Measurements from ENCODE around the gene SRGAP1.

SRGAP1 gene

DNA sequence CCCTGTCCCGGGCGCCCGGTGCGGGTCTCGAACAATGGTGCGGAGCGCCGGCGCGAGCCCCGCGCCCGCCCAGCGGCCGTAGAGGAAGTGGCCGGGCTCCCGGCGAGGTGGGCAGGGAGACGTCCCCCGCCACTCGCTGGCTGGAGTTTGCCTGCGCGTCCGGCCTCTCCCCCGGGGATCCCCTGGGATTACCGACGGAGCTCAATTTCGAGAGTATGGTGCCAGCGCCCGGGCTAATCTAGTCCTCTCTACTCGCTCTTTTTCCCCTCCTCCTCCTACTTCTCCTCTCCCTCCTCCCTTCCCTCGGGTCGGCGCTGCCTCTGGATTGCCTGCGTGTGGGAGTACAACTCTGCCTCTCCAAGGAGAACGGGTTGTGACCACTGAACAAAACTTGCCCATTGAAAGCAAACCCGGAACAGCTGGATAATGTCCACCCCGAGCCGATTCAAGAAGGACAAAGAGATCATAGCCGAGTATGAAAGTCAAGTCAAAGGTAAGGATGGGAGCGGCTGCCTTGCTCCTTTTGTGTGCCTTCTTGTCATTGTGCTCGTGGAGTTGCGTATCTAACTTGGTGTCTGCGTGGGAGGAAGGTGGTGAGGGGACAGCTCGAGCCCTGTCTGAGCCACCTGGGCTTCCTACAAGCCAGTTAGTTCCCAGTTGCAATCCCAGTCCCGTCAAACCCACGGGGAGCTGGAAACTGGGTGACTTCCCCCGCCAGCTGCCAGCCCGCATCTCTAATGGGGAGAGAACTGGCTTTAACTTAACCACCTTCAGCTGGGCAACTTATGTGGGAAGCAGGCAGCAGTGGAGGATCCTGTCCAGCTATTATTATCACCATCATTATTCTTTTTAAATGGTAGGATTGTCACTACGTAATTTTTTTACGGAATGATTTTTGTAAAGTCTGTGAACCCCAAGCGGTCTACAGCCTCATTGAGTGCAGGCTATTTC is at the start of gene SRGAP1:
Gene SRGAP1 (plus strand): TSS at position 310 of the 951 bp plus-strand sequence. CDS start 117 bp downstream, at position 427.
- DNase-seq = peak; percentile 14

DNA sequence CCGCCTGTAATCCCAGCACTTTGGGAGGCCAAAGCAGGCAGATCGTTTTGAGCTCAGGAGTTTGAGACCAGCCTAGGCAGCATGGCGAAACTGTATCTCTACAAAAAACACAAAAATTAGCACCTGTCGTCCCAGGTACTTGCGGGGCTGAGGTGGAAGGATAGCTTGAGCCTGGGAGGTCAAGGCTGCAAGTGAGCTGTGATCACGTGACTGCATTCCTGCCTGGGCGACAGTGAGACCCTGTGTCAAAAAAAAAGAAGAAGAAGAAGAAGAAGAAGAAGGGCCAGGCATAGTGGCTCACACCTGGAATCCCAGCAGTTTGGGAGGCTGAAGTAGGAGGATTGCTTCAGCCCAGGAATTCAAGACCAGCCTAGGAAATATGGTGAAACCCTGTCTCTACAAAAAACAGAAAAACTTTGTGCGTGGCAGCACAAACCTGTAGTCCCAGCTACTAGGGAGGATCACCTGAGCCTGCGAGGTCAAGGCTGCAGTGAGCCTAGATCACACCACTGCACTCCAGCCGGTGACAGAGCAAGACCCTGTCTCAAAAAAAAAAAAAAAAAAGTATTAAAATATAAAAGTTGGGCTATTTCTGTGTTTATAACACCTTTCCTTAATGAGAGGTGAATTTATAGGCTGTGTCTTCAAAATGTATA is 49.3 kb upstream of the SRGAP1 start:
- no peak for DNase-seq

- no peak for DNase-seq
Measured at GRCh38 chr12:63795944-63796343, 48.6 kb upstream of the SRGAP1 start.

DNA sequence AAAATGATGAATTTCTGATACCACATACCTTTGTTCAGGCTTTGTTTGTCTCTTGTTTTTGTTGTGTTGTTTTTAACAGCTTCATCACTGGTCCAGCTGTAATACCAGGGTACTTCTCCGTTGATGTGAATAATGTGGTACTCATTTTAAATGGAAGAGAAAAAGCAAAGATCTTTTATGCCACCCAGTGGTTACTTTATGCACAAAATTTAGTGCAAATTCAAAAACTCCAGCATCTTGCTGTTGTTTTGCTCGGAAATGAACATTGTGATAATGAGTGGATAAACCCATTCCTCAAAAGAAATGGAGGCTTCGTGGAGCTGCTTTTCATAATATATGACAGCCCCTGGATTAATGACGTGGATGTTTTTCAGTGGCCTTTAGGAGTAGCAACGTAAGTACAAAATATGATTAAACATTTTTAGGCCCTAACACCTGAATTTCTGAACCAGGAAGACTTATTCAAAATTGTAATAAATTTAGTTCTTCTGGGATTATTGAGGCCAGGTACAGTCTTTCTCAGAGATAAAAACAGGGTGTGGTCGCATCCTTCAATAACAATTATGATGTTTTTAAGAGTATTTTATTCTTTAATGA is 42.4 kb upstream of the SRGAP1 start:
- no peak for DNase-seq

- DNase-seq = no peak
Measured at GRCh38 chr12:63804746-63805145, 39.8 kb upstream of the SRGAP1 start.

DNA sequence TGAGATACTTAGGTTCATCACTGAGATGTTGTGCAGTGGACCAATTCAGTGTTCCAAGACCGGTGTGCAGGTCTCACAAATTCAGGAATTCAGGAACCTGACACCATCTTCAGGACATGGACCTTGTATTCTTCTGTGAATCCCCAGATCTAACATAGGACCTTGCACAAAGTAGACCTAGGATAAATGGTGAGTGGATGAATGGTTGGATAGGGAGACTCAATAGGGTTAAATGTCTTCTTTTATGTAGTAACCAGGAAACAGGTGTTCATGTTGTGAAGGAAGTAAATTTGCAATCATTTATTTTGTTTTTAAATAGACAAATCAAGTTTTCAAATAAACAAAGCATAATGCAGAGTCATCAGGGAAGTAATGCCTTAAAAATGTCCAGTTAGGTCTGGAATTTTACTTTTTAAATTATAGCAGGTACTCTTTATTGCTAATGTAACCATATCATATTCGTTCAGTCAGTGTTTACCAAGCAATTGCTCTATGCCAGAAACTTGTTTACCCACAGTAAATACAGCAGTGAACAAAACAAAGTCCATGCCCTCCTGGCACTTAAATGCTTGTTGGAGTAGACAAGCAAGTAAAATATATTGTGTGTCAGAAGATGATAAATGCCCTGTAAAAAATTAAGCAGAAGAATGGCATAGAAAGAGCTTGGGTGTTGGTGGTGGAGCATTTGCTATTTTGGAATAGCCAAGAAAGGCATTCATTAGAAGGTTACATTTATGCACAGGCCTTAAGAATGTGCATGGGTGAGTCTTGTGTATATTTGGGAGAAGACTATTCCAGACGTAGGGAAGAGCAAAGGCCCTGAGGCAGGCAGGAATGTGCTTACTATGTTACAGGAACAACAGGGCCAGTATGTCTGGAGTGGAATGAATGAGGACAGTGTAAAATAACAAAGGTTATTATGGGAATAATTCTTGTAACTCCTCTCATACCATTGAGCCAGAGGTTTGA is 38.5 kb upstream of the SRGAP1 start:
- no peak for DNase-seq

DNA sequence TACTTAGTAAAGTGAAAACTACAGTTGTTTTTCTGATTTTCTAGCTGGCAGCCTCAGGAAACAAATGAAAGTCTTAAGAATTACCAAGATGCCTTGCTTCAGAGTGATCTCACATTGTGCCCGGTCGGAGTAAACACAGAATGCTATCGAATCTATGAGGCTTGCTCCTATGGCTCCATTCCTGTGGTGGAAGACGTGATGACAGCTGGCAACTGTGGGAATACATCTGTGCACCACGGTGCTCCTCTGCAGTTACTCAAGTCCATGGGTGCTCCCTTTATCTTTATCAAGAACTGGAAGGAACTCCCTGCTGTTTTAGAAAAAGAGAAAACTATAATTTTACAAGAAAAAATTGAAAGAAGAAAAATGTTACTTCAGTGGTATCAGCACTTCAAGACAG is 35.9 kb upstream of the SRGAP1 start:
- DNase-seq = no peak

- no peak for DNase-seq
Measured at GRCh38 chr12:63809566-63809965, 34.9 kb upstream of the SRGAP1 start.

GRCh38 chr12:63811334-63811733 is 33.2 kb upstream of the SRGAP1 start:
- DNase-seq = no peak

- no peak for DNase-seq
Measured at GRCh38 chr12:63811755-63812154, 32.7 kb upstream of the SRGAP1 start.

- no peak for DNase-seq
Measured at GRCh38 chr12:63814146-63814772, 30.2 kb upstream of the SRGAP1 start.

DNA sequence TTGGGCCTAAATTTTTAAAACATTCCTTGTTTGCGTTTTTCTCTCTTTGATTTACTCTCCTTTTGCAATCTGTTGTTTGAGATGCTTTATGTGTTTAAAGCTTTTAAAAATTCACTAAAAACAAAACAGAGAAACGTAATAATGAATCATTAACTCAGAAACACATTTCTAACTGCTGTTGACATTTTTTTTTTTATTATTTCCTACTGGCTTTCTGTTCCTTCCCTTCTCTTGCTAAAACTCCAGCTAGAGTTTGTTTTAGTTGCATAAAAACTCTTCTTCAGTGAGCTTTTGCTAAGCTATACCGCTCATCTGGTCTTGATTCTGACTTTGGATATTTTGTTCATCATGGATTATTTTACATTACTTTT is 29.0 kb upstream of the SRGAP1 start:
- DNase-seq = no peak

DNA sequence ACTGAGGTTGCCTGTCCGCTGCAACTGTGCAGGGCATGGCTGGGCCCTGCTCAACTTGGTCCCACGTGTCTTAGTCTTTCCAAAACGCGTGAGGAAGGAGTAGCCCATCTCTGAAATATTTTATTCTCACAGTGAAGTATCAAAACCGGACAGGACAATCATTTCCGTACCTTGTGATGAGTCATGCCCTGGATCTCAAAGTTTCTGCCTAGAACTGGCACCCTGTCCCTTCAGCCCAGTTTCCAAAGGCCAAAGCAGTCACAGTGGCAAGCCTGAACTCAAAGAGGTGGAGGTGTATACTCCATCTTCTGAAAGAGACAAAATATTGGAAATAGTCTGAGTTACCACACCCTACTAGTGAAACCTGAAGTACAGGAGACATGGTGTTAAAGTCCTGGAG is 28.5 kb upstream of the SRGAP1 start:
- DNase-seq = no peak

GRCh38 chr12:63820427-63820826 is 24.1 kb upstream of the SRGAP1 start:
- DNase-seq = no peak

DNA sequence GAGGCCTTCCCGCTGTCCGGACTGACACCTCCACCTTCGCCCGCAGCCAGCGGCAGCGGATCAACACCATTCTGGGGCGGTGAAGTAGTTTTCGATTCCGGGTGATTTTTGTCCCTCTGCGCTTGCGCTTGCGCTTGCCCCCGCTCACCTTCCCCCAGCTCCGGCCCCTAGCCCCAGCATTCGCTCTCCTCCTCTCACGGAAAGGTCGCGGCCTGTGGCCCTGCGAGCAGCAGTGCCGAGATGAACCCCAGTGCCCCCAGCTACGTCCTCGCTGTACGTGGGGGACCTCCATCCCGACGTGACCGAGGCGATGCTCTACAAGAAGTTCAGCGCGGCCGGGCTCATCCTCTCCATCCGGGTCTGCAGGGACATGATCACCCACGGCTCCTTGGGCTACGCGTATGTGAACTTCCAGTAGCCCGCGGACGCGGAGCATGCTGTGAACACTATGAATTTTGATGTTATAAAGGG is 22.7 kb upstream of the SRGAP1 start:
- no peak for DNase-seq

DNA sequence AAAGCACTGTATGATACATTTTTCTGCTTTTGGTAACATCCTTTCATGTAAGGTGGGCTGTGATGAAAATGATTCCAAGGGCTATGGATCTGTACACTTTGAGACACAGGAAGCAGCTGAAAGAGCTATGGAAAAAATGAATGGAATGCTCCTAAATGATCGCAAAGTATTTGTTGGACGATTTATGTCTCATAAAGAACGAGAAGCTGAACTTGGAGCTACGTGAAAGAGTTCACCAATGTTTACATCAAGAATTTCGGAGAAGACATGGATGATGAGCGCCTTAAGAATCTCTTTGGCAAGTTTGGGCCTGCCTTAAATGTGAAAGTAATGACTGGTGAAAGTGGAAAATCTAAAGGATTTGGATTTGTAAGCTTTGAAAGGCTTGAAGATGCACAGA is 22.1 kb upstream of the SRGAP1 start:
- DNase-seq = no peak

DNA sequence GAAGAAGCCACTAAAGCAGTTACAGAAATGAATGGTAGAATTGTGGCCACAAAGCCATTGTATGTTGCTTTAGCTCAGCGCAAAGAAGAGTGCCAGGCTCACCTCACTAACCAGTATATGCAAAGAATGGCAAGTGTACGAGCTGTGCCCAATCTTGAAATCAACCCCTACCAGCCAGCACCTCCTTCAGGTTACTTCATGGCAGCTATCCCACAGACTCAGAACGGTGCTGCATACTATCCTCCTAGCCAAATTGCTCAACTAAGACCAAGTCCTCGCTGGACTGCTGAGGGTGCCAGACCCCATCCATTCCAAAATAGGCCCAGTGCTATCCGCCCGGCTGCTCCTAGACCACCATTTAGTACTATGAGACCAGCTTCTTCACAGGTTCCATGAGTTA is 21.5 kb upstream of the SRGAP1 start:
- DNase-seq = no peak

- DNase-seq = peak; percentile 12
Measured at GRCh38 chr12:63826006-63826585, 18.4 kb upstream of the SRGAP1 start.

- no peak for DNase-seq
Measured at GRCh38 chr12:63828867-63829266, 15.6 kb upstream of the SRGAP1 start.

DNA sequence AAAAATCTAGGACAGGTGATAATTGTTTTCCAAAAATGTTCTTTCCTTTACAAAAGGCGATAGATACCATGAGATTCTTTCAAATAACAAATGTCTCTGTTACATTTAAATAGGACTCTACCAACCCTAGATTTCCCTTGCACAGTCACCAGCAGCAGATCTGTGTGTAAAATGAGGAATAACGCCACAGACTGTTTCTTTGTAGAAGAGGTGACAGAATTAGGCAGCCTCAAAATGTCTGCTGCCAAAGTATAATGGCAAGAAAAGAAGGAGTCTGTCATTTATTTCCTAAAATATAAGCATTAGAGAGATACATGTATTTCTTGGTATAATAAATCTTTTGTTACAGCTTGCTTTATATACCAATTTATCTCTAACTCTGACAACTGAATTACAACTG is 8.5 kb upstream of the SRGAP1 start:
- DNase-seq = no peak

DNA sequence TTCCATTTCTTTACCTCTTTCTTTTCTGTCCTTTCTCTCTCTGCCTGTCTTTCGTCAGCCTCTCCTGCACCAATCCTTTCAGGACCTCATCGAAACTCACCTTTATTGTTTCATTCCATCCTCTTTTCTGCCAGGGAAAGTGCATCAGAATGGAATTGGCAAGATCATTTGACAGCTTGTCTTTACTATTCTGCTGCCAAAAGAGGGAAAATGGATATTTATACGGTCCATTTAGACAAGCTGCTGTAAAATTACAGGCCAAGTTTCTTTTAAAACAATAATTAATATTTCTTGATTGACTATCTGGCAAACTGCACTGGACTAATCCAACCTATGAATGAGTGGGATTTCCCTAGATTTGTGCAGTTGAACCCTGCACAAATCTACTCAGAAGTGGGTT is 7.6 kb upstream of the SRGAP1 start:
- DNase-seq = no peak

DNA sequence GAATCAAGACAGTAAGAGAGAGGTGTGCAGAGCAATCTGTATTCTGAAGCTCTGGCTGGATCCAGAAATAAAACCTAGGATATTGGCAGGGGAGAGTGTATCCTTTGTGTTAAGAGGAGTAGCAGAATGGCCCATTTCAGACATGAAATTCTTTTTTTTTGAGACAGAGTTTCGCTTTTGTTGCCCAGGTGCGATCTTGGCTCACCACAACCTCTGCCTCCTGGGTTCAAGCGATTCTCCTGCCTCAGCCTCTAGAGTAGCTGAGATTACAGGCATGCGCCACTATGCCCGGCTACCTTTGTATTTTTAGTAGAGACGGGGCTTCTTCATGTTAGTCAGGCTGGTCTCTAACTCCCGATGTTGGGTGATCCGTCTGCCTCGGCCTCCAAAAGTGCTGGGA is 6.1 kb upstream of the SRGAP1 start:
- DNase-seq = no peak
